ENCODE results near the gene KIAA0930.

The KIAA0930 gene

DNA sequence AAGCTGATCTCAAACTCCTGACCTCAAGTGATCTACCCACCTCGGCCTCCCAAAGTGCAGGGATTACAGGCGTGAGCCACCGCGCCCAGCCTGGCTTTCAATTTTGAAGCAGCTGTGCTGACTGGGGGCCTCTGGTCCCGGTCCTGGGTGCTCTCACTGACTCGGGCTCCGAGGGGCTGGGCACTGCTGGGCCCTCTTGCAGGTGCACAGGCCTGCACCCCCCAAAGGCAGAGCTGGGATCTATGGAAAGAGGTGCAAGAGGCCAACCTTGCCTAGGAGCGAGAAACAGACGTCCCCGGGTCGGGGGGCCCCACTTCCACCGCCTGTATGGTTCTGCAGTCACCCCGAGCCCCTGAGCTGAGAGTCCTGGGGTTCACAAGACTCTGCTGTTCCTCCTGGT, 33.2 kb downstream of the KIAA0930 start:
- in situ Hi-C loops (cut with HindIII; ENCODE audit: low sequenced_read_pairs), result no loop called here
- no peak overlapping the region for H3K4me3 ChIP-seq (ENCODE audit: low read depth, low read length)
- TF ChIP-seq, protein P1, sequence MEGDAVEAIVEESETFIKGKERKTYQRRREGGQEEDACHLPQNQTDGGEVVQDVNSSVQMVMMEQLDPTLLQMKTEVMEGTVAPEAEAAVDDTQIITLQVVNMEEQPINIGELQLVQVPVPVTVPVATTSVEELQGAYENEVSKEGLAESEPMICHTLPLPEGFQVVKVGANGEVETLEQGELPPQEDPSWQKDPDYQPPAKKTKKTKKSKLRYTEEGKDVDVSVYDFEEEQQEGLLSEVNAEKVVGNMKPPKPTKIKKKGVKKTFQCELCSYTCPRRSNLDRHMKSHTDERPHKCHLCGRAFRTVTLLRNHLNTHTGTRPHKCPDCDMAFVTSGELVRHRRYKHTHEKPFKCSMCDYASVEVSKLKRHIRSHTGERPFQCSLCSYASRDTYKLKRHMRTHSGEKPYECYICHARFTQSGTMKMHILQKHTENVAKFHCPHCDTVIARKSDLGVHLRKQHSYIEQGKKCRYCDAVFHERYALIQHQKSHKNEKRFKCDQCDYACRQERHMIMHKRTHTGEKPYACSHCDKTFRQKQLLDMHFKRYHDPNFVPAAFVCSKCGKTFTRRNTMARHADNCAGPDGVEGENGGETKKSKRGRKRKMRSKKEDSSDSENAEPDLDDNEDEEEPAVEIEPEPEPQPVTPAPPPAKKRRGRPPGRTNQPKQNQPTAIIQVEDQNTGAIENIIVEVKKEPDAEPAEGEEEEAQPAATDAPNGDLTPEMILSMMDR (IDR thresholded peaks at IDR 0.05; ENCODE audit: low read depth, low read length), result no peak
- DNase-seq (ENCODE audit: low read depth, low spot score), result no peak

DNA sequence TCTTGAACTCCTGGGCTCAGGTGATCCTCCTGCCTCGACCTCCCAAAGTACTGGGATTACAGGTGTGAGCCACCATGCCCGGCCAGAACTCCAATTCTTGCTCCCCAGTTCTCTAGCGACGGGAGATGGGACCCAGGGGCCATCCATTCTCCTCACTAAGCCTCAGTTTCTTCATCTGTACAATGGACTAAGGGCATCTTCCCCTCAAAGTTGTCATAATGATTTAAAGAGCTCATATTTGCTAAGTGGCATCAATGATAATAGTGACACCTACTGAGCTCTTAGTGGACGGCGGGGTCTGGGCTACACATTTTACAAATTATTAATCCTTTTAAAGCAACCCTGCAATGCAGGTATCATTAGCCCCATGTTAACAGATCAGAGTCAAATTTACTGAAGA, 34.5 kb downstream of the KIAA0930 start:
- H3K4me3 ChIP-seq (ENCODE audit: low read depth, low read length), result no peak overlapping the region
- in situ Hi-C loops (cut with HindIII; ENCODE audit: low sequenced_read_pairs), result no loop called here
- TF ChIP-seq, protein P1 (IDR thresholded peaks at IDR 0.05; ENCODE audit: low read depth, low read length), result no peak
- no peak for DNase-seq (ENCODE audit: low read depth, low spot score)

DNA sequence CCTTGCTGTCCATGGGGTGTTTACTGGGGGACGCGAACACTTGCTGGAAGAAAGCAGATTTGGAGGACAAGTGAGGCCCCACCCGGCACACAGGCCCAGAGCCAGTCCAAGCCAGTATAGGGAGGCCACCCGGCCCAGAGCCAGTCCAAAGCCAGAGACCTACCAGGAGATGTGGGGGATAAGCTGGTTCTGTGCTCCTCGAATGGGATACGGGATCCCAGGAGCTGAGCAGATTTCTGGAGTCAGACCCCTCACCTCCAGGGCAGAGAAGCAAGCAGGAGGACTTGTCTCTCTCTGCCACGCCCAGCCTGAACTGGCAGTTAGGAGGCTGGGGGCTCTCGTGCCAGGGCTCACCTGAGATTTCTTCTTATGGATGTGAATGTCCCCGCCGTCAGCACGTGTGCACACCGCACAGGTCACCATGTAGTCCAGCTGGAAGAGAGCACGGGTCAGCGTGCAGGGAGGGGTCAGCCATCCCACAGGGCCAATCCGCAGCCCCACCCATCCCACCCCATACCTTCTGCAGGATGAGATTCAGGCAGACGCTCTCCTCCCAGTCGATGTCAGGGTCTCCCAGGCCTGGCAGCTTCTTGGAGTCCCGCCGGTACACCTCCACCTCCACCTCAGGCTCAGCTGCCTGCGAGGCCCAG, 35.3 kb downstream of the KIAA0930 start:
- no peak for DNase-seq (ENCODE audit: low read depth, low spot score)
- H3K4me3 ChIP-seq (ENCODE audit: low read depth, low read length), result no peak overlapping the region
- in situ Hi-C loops (cut with HindIII; ENCODE audit: low sequenced_read_pairs), result no loop called here
- TF ChIP-seq, protein P1 (IDR thresholded peaks at IDR 0.05; ENCODE audit: low read depth, low read length), result no peak

DNA sequence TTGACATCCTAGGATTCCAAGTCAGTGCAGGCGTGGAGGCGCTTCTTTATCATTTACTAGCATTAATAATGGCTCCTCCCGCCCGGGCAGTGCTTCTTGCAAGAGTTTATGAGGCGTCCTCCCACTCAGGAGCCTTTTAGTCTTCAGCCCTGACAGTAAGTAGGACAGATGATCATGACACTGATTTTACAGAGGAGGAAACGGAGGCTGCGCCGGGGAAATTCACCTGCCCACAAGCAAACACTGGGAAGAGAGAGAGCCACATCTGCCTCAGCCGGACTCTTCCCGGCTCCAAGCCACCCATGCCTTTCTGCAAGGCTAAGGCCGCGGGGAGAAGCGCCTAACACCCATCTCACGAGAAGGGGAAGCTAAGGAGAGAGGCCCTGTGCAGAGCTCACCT, 35.9 kb downstream of the KIAA0930 start:
- TF ChIP-seq, protein P1 (IDR thresholded peaks at IDR 0.05; ENCODE audit: low read depth, low read length), result no peak
- in situ Hi-C loops (cut with HindIII; ENCODE audit: low sequenced_read_pairs), result no loop called here
- no peak overlapping the region for H3K4me3 ChIP-seq (ENCODE audit: low read depth, low read length)
- no peak for DNase-seq (ENCODE audit: low read depth, low spot score)

DNA sequence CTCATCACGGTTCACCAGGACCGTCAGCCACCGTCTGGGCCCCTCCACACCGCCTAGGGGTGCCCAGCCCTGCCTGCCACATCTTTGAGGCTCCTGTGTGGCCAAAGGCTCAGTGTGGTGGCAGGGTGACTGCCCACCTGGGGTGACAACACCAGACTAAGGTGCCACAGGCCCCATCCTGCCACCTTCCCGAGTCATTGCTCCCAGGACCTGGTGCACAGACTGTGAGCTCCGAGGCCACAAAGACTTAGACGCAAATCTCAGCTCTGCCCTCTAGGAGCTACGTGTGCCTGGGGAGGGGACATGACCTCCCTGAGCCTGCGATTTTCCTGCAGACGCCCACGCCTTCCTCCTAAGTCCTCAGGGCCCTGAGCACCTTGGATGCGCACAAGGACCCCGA, 36.5 kb downstream of the KIAA0930 start:
- DNase-seq (ENCODE audit: low read depth, low spot score), result no peak
- in situ Hi-C loops (cut with HindIII; ENCODE audit: low sequenced_read_pairs), result no loop called here
- TF ChIP-seq, protein P1 (IDR thresholded peaks at IDR 0.05; ENCODE audit: low read depth, low read length), result no peak
- H3K4me3 ChIP-seq (ENCODE audit: low read depth, low read length), result no peak overlapping the region

DNA sequence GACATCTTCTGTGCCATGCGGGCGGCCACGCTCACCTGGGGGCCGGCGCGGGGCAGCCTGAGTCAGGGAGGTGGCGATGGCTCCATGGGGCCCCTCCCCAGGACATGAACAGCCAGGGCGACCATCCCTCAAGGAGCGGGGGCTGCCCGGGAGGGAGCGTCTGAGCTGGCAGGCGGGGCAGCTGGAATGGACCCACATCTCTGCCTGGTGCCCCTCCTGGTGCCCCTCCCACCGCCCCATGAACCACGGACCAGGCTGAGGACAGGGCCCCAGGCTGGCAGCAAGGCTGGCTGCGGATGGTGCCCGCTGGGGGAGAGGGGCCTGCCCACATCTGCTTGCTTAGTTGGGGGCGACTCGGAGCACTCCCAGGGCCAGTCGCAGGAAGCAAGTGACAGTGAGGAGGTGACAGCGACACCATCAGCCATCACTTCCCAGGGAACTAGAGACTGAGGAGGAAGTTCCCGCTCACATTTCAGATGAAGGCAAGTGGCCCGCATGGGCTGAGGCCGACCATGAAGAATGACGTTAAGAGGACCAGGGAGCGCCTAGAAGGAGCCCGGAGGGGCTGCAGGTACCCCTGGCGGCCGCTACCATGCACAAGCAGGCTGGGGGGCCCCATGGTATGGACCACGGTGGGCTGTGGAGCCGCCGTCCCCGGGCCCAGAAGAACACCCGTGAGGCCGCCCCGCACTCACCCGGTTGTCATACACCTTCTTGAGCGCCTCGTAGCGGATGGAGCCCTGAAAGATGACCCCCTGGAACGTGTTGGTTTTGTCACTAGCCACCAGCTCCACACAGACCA, 37.3 kb downstream of the KIAA0930 start:
- DNase-seq (ENCODE audit: low read depth, low spot score), result no peak
- TF ChIP-seq, protein P1 (IDR thresholded peaks at IDR 0.05; ENCODE audit: low read depth, low read length), result no peak
- in situ Hi-C loops (cut with HindIII; ENCODE audit: low sequenced_read_pairs), result no loop called here
- H3K4me3 ChIP-seq (ENCODE audit: low read depth, low read length), result no peak overlapping the region

Measured in astrocyte of the spinal cord (primary cell).